ENCODE measurements around the gene REEP3.

Gene REEP3

DNA sequence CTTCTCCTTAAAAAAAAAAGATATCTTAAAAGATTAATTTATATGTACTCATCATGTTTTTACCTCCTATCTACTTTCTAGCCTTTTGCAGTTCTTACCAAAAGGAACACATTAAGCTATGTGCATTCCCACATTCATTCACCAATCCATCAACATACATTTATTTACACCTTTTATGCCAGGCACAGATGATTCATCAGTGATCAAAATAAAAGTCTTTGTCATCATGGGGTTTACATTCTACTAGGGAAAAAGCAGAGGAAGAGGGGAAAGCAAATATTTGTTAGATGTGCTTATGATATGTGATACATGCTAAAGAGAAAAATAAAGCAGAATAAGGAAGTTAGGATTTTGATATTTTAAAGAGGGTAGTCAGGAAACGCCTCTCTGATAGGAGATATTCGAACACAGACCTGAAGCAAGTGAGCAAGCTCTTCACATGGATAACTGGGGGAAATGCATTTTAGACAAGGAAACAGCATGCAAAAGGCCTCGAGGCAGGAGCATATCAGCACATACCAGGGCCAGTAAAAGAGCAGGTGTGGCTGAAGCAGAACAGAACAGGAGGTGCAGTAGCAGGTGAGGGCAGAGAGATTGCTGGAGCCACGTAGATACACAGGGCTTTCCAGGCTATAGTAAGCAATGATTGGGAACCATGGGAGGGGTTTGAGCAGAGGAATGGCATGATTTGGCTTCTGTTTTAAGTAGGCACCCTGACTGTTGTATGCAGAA is 67.4 kb downstream of the REEP3 start:
- ATAC-seq (ENCODE audit: insufficient read depth, low read depth) (no peak), DNase-seq (no peak)
- Histone ChIP-seq H3K4me2 (ENCODE audit: insufficient read depth, low read length) (no peak overlapping the region), H3K27me3 (ENCODE audit: insufficient read depth, low read length, poor library complexity) (no peaks in the 10 kb centered on the region), H3K4me1 (ENCODE audit: insufficient read depth, low read length) (no peaks in the 10 kb centered on the region), H3K4me3 (ENCODE audit: low read depth in 1 of 2, low read length in 2 of 2) (no peak overlapping the region), H3K27ac (ENCODE audit: low read length) (no peak overlapping the region), H3K79me2 (ENCODE audit: insufficient read depth, low read length) (peaks cover 19% of the 10 kb centered on the region; the same call in 1 of the 2 replicates), H3K9me3 (ENCODE audit: insufficient read depth, low read length, severe bottlenecking) (no peaks in the 10 kb centered on the region), H3K36me3 (ENCODE audit: insufficient read depth, low read length) (no peaks in the 10 kb centered on the region), H2AFZ (ENCODE audit: low read depth, low read length) (no peak overlapping the region), H4K20me1 (ENCODE audit: insufficient read depth, low read length) (peaks cover 6% of the 10 kb centered on the region; the same call in 1 of the 2 replicates), H3K9ac (ENCODE audit: low read depth, low read length) (no peak overlapping the region)
- TF ChIP-seq, protein P1, sequence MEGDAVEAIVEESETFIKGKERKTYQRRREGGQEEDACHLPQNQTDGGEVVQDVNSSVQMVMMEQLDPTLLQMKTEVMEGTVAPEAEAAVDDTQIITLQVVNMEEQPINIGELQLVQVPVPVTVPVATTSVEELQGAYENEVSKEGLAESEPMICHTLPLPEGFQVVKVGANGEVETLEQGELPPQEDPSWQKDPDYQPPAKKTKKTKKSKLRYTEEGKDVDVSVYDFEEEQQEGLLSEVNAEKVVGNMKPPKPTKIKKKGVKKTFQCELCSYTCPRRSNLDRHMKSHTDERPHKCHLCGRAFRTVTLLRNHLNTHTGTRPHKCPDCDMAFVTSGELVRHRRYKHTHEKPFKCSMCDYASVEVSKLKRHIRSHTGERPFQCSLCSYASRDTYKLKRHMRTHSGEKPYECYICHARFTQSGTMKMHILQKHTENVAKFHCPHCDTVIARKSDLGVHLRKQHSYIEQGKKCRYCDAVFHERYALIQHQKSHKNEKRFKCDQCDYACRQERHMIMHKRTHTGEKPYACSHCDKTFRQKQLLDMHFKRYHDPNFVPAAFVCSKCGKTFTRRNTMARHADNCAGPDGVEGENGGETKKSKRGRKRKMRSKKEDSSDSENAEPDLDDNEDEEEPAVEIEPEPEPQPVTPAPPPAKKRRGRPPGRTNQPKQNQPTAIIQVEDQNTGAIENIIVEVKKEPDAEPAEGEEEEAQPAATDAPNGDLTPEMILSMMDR (IDR thresholded peaks at IDR 0.05; ENCODE audit: borderline replicate concordance, extremely low read depth, low read length, poor library complexity, severe bottlenecking): no peak
- TF ChIP-seq EZH2 (IDR thresholded peaks at IDR 0.05; ENCODE audit: borderline replicate concordance, low read depth, low read length, severe bottlenecking): no peak

DNA sequence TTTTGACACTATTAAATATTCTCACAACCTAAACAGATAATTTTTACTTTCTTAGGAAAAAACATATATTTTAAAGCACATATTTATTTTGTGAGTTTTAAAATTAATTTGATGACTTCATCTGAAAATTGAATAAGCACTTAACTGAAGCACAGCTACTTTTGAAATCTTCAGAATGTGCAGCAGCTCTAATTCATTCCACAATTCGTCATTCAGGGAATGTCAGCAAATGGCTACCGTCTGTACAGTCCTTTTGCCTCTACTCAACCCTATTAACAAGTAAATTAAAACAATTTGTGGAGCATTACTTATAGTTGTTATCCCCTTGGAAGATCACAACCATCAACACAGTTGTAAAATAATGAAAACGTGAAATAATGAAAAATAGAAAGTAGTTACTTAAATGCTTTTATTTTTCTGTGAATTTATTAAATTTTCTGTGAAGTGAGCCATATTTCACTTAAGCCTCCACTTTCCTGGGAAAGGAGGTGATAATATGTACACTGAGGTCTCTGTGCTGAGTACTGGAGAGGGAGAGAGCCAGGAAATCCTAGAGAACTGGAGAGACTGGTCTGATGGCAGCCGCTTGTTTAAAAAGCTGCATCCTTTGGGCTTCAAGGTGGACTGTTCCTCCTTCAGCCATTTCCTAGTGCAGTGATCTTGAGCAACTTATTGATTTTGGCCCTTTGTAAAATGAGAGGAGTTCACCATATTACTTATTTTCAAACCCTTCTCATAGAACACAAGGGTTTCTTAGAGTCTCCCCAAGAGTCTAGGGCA is 70.6 kb downstream of the REEP3 start:
- ATAC-seq (ENCODE audit: insufficient read depth, low read depth): no peak
- no peak overlapping the region for H3K4me2 ChIP-seq (ENCODE audit: insufficient read depth, low read length)
- no peaks in the 10 kb centered on the region for H3K9me3 ChIP-seq (ENCODE audit: insufficient read depth, low read length, severe bottlenecking)
- H3K36me3 ChIP-seq (ENCODE audit: insufficient read depth, low read length): peaks cover 20% of the 10 kb centered on the region
- no peak for DNase-seq
- H2AFZ ChIP-seq (ENCODE audit: low read depth, low read length): no peak overlapping the region
- no peak overlapping the region for H3K4me3 ChIP-seq (ENCODE audit: low read depth in 1 of 2, low read length in 2 of 2)
- no peaks in the 10 kb centered on the region for H3K27me3 ChIP-seq (ENCODE audit: insufficient read depth, low read length, poor library complexity)
- peaks cover 3% of the 10 kb centered on the region; the same call in 1 of the 2 replicates for H4K20me1 ChIP-seq (ENCODE audit: insufficient read depth, low read length)
- TF ChIP-seq EZH2 (IDR thresholded peaks at IDR 0.05; ENCODE audit: borderline replicate concordance, low read depth, low read length, severe bottlenecking): no peak
- TF ChIP-seq, protein P1 (IDR thresholded peaks at IDR 0.05; ENCODE audit: borderline replicate concordance, extremely low read depth, low read length, poor library complexity, severe bottlenecking): no peak
- H3K79me2 ChIP-seq (ENCODE audit: insufficient read depth, low read length): peaks cover 16% of the 10 kb centered on the region; the same call in 1 of the 2 replicates
- H3K4me1 ChIP-seq (ENCODE audit: insufficient read depth, low read length): no peaks in the 10 kb centered on the region
- no peak overlapping the region for H3K27ac ChIP-seq (ENCODE audit: low read length)
- H3K9ac ChIP-seq (ENCODE audit: low read depth, low read length): no peak overlapping the region

DNA sequence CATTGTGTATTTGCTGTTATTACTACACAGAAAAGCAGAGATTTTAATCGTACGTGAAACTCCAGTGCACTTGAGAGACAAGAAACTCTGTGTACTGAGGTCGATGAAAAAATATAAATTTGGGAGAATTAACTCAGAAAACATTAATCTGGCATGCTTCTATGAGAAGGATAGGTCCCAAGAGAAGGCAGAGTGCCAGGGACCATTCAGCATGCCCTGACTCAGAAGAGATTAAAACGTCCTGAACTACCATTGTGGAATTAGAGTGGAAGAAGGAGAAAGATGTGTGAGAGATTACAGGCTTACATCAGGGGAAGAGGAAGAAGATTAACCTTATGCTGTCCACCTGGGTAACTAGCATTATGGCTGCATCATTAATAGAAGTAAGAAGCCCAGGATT is 72.4 kb downstream of the REEP3 start:
- H3K9me3 ChIP-seq (ENCODE audit: insufficient read depth, low read length, severe bottlenecking): no peaks in the 10 kb centered on the region
- TF ChIP-seq, protein P1 (IDR thresholded peaks at IDR 0.05; ENCODE audit: borderline replicate concordance, extremely low read depth, low read length, poor library complexity, severe bottlenecking): no peak
- no peak for TF ChIP-seq EZH2 (IDR thresholded peaks at IDR 0.05; ENCODE audit: borderline replicate concordance, low read depth, low read length, severe bottlenecking)
- no peak overlapping the region for H3K4me3 ChIP-seq (ENCODE audit: low read depth in 1 of 2, low read length in 2 of 2)
- no peak overlapping the region for H2AFZ ChIP-seq (ENCODE audit: low read depth, low read length)
- DNase-seq (no peak), ATAC-seq (ENCODE audit: insufficient read depth, low read depth) (no peak)
- H3K4me1 ChIP-seq (ENCODE audit: insufficient read depth, low read length): no peaks in the 10 kb centered on the region
- no peaks in the 10 kb centered on the region; the same call in 1 of the 2 replicates for H4K20me1 ChIP-seq (ENCODE audit: insufficient read depth, low read length)
- no peak overlapping the region for H3K9ac ChIP-seq (ENCODE audit: low read depth, low read length)
- H3K4me2 ChIP-seq (ENCODE audit: insufficient read depth, low read length): no peak overlapping the region
- peaks cover 34% of the 10 kb centered on the region for H3K36me3 ChIP-seq (ENCODE audit: insufficient read depth, low read length)
- no peaks in the 10 kb centered on the region for H3K27me3 ChIP-seq (ENCODE audit: insufficient read depth, low read length, poor library complexity)
- H3K79me2 ChIP-seq (ENCODE audit: insufficient read depth, low read length): peaks cover 11% of the 10 kb centered on the region; the same call in 1 of the 2 replicates
- no peak overlapping the region for H3K27ac ChIP-seq (ENCODE audit: low read length)

Data from DND-41 (cell line).